Fibroblast of lung (primary cell): Measurements from ENCODE around the gene KPNB1. TPM values are rescaled to one million over a fixed set of nuclear protein-coding genes. Genes with fewer than 3 reads are reported as not detected.

Experiments
- DNase-seq, 2 donors: peaks; one replicate each; pipeline versions ENCODE4 v3.0.0 to v3.0.0-alpha.2; 2010; ENCODE audit warnings: low read depth in 2 of 2
- H2AFZ ChIP-seq: 2 replicates; pipeline ENCODE4 v1.5.1; 2012; ENCODE audit warnings: low read length, control low read depth, inconsistent platforms
- H3K27ac ChIP-seq: 2 replicates; pipeline ENCODE4 v1.5.1; 2011; ENCODE audit warnings: low read length, control low read depth; ENCODE audit not compliant: insufficient read depth
- H3K27me3 ChIP-seq: 2 replicates; pipeline ENCODE4 v1.5.1; 2011; ENCODE audit warnings: mild to moderate bottlenecking, low read length; ENCODE audit not compliant: control insufficient read depth, insufficient read depth
- H3K36me3 ChIP-seq: 2 replicates; pipeline ENCODE4 v1.5.1; 2011; ENCODE audit warnings: low read length; ENCODE audit not compliant: control insufficient read depth, insufficient read depth
- H3K4me1 ChIP-seq: 2 replicates; pipeline ENCODE4 v1.5.1; 2011; ENCODE audit warnings: low read length; ENCODE audit not compliant: control insufficient read depth, insufficient read depth; ENCODE audit errors: extremely low read depth
- H3K4me2 ChIP-seq: 2 replicates; pipeline ENCODE4 v1.5.1; 2011; ENCODE audit warnings: low read length, control low read depth; ENCODE audit not compliant: insufficient read depth; ENCODE audit errors: extremely low read depth
- H3K4me3 ChIP-seq, 4 experiments: fragments of 200-600 bp in 1 of 4; sonication (generic) in 1 of 4; replicated peaks in 1 of 4; 2 replicates each; pipeline ENCODE4 v1.5.1; 2011 to 2016; ENCODE audit warnings: low read length in 4 of 4, low read depth in 3 of 4, mild to moderate bottlenecking in 3 of 4, control low read depth in 2 of 4, inconsistent platforms in 1 of 4, mixed read lengths in 1 of 4; ENCODE audit not compliant: insufficient read depth in 1 of 4; ENCODE audit errors: control extremely low read depth in 1 of 4
- H3K79me2 ChIP-seq: 2 replicates; pipeline ENCODE4 v1.5.1; 2012; ENCODE audit warnings: mild to moderate bottlenecking, low read length, inconsistent platforms; ENCODE audit not compliant: control insufficient read depth, insufficient read depth
- H3K9ac ChIP-seq: 2 replicates; pipeline ENCODE4 v1.5.1; 2011; ENCODE audit warnings: mild to moderate bottlenecking, low read length, control low read depth; ENCODE audit not compliant: insufficient read depth
- H3K9me3 ChIP-seq: 2 replicates; pipeline ENCODE4 v1.5.1; 2012; ENCODE audit warnings: low read depth, low read length; ENCODE audit not compliant: control insufficient read depth, insufficient read depth
- H4K20me1 ChIP-seq: 2 replicates; pipeline ENCODE4 v1.5.1; 2011; ENCODE audit warnings: low read length; ENCODE audit not compliant: control insufficient read depth, insufficient read depth; ENCODE audit errors: extremely low read depth
- EZH2 ChIP-seq: IDR thresholded peaks from 2 replicates; pipeline ENCODE4 v1.5.1; 2012; ENCODE audit warnings: low read length, control low read depth, mild to moderate bottlenecking; ENCODE audit errors: missing control alignments
- polyA minus RNA-seq: library from RNA; depleted of rRNA, polyadenylated mRNA; stranded (reverse); fragments of >200 nt; gene quantifications from 2 replicates; pipeline ENCODE4 v1.2.3, GENCODE V29; 2011; ENCODE audit warnings: low replicate concordance
- polyA plus RNA-seq, 2 donors: library from polyadenylated mRNA; depleted of rRNA in 1 of 2; stranded (reverse) in 1 of 2; unstranded in 1 of 2; fragments of >200 nt; gene quantifications; 2 replicates each; pipeline ENCODE4 v1.2.1, GENCODE V29; 2011 to 2012; ENCODE audit warnings: missing spikeins in 1 of 2
- total RNA-seq: library from RNA; depleted of rRNA; stranded (reverse); fragments of >200 nt; gene quantifications from 2 replicates; pipeline ENCODE4 v1.2.1, GENCODE V29; 2014
- TF ChIP-seq, protein P1 (sequence below), 2 donors: IDR thresholded peaks in 1 of 2; conservative IDR thresholded peaks in 1 of 2; 1 replicate in 1 of 2; 2 replicates in 1 of 2; pipeline ENCODE4 v1.5.1; 2011 to 2012; ENCODE audit warnings: low read length in 2 of 2, control low read depth in 1 of 2, inconsistent platforms in 1 of 2, low read depth in 1 of 2, mild to moderate bottlenecking in 1 of 2

Gene KPNB1
- total RNA-seq (209 and 267 TPM in 2 replicates), polyA plus RNA-seq (253 and 361 TPM in 2 replicates), polyA minus RNA-seq (632 and 647 TPM in 2 replicates)
- polyA plus RNA-seq (2012), result 281 and 332 TPM in 2 replicates

GRCh38 chr17:47649153-47649971 lies at the start of gene KPNB1:
Gene KPNB1, plus strand, starts transcription at chr17:47649919. Its CDS starts 326 bp downstream, at chr17:47650245.
- Histone ChIP-seq H3K27me3 (no peaks in the 10 kb centered on the region), H3K9me3 (no peaks in the 10 kb centered on the region), H3K36me3 (peaks cover 2% of the 10 kb centered on the region), H3K79me2 (peaks cover 38% of the 10 kb centered on the region), H4K20me1 (no peaks in the 10 kb centered on the region), H3K4me1 (peaks cover 7% of the 10 kb centered on the region), H3K4me2 (peak within 1 kb of the TSS; percentile 84), H3K9ac (peak within 1 kb of the TSS; percentile 65), H3K4me3 (peak within 1 kb of the TSS; percentile 63 to 91 (median 78)), H2AFZ (peak within 1 kb of the TSS; percentile 62), H3K27ac (peak within 1 kb of the TSS; percentile 81)
- peak; percentile 100 for DNase-seq
- peak; percentile 25 for TF ChIP-seq EZH2
- TF ChIP-seq, protein P1, sequence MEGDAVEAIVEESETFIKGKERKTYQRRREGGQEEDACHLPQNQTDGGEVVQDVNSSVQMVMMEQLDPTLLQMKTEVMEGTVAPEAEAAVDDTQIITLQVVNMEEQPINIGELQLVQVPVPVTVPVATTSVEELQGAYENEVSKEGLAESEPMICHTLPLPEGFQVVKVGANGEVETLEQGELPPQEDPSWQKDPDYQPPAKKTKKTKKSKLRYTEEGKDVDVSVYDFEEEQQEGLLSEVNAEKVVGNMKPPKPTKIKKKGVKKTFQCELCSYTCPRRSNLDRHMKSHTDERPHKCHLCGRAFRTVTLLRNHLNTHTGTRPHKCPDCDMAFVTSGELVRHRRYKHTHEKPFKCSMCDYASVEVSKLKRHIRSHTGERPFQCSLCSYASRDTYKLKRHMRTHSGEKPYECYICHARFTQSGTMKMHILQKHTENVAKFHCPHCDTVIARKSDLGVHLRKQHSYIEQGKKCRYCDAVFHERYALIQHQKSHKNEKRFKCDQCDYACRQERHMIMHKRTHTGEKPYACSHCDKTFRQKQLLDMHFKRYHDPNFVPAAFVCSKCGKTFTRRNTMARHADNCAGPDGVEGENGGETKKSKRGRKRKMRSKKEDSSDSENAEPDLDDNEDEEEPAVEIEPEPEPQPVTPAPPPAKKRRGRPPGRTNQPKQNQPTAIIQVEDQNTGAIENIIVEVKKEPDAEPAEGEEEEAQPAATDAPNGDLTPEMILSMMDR (conservative IDR thresholded peaks at IDR 0.05 in 1 of 2, IDR thresholded peaks at IDR 0.05 in 1 of 2; ENCODE audit: low read depth in 1 of 2, low read length in 2 of 2), result no peak

DNA sequence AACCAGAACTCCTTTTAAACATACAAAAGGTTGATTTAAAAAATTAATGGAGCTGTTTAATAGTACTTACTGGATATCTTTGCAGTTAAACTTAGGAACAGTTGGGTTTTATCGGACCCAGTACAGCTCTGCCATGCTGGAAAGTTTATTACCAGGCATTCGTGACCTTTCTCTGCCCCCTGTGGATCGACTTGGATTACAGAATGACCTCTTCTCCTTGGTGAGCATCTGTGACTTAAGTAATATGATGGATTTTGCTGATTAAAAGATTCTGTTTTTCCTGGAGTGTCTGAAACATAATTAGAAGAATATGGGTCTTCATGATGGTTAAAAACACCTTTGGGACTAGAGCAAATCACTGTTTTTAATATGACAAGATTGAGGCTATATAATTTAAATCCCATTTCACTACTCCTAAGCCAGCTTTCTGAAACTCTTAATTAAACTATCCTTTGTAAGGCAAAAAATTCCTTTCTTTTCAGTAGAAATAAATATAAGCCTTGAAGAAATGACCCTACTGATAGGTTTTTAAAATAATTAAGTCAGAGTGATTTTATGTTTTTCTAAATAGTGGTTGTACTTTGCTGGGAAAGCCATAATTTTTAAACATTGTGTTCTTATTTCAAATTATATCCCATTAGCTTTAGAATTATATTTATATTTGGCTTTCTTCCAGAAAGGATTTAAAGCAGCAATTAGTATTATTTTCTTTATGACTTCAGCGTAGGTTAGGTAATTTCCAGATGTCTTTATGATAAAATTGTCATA lies 45.7 kb upstream of the KPNB1 start:
- Histone ChIP-seq H3K27me3 (no peaks in the 10 kb centered on the region), H3K9me3 (no peaks in the 10 kb centered on the region), H3K9ac (no peak overlapping the region), H3K4me2 (no peak overlapping the region), H2AFZ (no peak overlapping the region), H3K27ac (no peak overlapping the region), H3K36me3 (peaks cover 9% of the 10 kb centered on the region), H4K20me1 (no peaks in the 10 kb centered on the region), H3K4me3 (no peak overlapping the region), H3K79me2 (no peaks in the 10 kb centered on the region), H3K4me1 (peaks cover 4% of the 10 kb centered on the region)
- TF ChIP-seq EZH2, result no peak
- TF ChIP-seq, protein P1 (conservative IDR thresholded peaks at IDR 0.05 in 1 of 2, IDR thresholded peaks at IDR 0.05 in 1 of 2; ENCODE audit: low read depth in 1 of 2, low read length in 2 of 2), result no peak
- no peak for DNase-seq

- H3K9ac ChIP-seq, result no peak overlapping the region
- TF ChIP-seq, protein P1 (conservative IDR thresholded peaks at IDR 0.05 in 1 of 2, IDR thresholded peaks at IDR 0.05 in 1 of 2; ENCODE audit: low read depth in 1 of 2, low read length in 2 of 2), result no peak
- no peak for TF ChIP-seq EZH2
- peaks cover 4% of the 10 kb centered on the region for H3K4me1 ChIP-seq
- H4K20me1 ChIP-seq, result no peaks in the 10 kb centered on the region
- H3K79me2 ChIP-seq, result no peaks in the 10 kb centered on the region
- H3K27me3 ChIP-seq, result no peaks in the 10 kb centered on the region
- peak; percentile 54 to 81 for DNase-seq
- H3K4me2 ChIP-seq, result no peak overlapping the region
- H3K9me3 ChIP-seq, result no peaks in the 10 kb centered on the region
- H3K27ac ChIP-seq, result no peak overlapping the region
- H3K36me3 ChIP-seq, result peaks cover 9% of the 10 kb centered on the region
- H3K4me3 ChIP-seq, result no peak overlapping the region
- H2AFZ ChIP-seq, result no peak overlapping the region
Measured at GRCh38 chr17:47604598-47604927, 45.2 kb upstream of the KPNB1 start.
